COLO829 (cell line): ENCODE measurements around the gene PUSL1.

Source experiments
- DNase-seq: peaks from one replicate; pipeline ENCODE4 v3.0.0; 2012; ENCODE audit warnings: low spot score

Gene PUSL1

DNA sequence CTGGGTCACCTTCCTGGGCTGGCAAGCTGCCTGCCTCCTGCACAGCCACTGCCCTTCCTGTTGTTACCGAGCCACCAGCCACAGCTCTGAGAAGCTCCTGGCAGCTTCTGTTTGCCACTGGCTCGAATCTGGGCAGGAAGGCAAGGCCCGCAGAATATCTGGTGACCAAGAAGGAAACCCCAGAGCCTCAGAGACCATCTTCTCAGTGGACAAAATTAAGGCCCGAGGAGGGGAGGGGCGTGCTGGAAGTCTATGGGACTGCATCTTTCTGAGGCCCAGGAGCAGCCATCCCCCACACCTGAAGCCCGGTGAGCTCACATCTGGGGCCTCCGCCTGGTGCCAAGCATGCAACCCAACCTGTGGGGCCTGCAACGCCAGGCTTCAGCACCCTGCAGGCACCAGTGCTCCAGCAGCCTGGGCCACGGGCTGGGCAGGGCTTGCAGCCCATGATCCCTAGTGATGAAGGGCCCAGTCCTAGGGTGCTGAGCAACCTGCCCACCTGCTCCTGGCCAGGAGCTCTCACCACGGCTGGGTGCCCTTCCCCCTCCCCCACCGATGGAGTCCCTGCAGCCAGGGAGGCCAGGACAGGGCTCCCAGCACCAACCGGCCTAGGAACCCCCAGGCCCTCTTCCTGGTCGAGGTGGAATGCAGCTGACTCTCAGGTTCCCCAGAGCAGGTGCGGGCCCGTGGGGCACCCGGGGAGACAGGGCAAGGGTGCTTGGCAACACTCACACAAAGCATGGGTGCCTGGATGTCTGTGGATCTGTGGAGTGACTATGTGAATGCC is 17.1 kb downstream of the PUSL1 start:
- DNase-seq, result no peak

DNA sequence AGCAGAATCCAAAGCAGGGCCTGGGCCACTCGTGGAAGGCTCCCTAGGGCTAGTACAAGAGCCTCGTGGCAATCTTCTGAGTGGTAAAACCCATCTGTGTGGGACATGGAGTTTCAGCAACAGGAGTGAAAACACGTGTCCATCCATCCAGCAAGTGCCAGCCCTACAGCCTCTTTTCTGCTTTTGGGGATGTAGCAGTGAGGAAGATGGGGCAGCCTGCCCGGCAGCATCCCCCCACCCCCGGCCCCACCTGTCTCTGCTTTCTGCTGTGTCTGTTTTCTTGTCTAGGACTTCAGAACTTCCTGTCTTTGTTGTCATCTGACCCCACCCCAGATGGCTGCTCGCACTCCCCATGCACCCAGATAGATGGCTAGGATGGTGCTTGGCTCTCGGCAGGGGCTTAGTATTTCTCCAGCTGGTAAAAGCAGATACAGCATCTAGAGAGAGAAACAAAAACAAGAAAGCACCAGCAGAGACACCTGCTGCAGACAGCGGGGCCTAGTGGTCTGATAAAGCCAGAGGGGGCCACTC is 17.7 kb downstream of the PUSL1 start:
- no peak for DNase-seq

DNA sequence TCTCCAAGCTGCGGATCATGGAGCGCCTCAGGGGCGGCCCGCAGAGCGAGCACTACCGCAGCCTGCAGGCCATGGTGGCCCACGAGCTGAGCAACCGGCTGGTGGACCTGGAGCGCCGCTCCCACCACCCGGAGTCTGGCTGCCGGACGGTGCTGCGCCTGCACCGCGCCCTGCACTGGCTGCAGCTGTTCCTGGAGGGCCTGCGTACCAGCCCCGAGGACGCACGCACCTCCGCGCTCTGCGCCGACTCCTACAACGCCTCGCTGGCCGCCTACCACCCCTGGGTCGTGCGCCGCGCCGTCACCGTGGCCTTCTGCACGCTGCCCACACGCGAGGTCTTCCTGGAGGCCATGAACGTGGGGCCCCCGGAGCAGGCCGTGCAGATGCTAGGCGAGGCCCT is 18.9 kb downstream of the PUSL1 start:
- DNase-seq, result no peak

- DNase-seq, result no peak
Observed at GRCh38 chr1:1328254-1328653, 19.9 kb downstream of the PUSL1 start.

- no peak for DNase-seq
Observed at GRCh38 chr1:1329304-1330210, 21.2 kb downstream of the PUSL1 start.

GRCh38 chr1:1330366-1331067 is 22.1 kb downstream of the PUSL1 start:
- DNase-seq, result no peak

DNA sequence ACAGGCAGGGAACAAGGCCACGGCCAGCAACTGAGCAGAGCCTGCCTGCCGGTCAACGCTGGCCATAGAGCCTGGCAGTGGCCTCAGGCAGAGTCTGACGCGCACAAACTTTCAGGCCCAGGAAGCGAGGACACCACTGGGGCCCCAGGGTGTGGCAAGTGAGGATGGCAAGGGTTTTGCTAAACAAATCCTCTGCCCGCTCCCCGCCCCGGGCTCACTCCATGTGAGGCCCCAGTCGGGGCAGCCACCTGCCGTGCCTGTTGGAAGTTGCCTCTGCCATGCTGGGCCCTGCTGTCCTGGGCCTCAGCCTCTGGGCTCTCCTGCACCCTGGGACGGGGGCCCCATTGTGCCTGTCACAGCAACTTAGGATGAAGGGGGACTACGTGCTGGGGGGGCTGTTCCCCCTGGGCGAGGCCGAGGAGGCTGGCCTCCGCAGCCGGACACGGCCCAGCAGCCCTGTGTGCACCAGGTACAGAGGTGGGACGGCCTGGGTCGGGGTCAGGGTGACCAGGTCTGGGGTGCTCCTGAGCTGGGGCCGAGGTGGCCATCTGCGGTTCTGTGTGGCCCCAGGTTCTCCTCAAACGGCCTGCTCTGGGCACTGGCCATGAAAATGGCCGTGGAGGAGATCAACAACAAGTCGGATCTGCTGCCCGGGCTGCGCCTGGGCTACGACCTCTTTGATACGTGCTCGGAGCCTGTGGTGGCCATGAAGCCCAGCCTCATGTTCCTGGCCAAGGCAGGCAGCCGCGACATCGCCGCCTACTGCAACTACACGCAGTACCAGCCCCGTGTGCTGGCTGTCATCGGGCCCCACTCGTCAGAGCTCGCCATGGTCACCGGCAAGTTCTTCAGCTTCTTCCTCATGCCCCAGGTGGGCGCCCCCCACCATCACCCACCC is 22.9 kb downstream of the PUSL1 start, which contains the start of gene TAS1R3:
Gene TAS1R3, plus strand, starts transcription at position 213 of the 898 bp plus-strand sequence. Its CDS starts 66 bp downstream, at position 279.
- no peak for DNase-seq

DNA sequence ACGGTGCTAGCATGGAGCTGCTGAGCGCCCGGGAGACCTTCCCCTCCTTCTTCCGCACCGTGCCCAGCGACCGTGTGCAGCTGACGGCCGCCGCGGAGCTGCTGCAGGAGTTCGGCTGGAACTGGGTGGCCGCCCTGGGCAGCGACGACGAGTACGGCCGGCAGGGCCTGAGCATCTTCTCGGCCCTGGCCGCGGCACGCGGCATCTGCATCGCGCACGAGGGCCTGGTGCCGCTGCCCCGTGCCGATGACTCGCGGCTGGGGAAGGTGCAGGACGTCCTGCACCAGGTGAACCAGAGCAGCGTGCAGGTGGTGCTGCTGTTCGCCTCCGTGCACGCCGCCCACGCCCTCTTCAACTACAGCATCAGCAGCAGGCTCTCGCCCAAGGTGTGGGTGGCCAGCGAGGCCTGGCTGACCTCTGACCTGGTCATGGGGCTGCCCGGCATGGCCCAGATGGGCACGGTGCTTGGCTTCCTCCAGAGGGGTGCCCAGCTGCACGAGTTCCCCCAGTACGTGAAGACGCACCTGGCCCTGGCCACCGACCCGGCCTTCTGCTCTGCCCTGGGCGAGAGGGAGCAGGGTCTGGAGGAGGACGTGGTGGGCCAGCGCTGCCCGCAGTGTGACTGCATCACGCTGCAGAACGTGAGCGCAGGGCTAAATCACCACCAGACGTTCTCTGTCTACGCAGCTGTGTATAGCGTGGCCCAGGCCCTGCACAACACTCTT is 23.8 kb downstream of the PUSL1 start:
- DNase-seq, result no peak

DNA sequence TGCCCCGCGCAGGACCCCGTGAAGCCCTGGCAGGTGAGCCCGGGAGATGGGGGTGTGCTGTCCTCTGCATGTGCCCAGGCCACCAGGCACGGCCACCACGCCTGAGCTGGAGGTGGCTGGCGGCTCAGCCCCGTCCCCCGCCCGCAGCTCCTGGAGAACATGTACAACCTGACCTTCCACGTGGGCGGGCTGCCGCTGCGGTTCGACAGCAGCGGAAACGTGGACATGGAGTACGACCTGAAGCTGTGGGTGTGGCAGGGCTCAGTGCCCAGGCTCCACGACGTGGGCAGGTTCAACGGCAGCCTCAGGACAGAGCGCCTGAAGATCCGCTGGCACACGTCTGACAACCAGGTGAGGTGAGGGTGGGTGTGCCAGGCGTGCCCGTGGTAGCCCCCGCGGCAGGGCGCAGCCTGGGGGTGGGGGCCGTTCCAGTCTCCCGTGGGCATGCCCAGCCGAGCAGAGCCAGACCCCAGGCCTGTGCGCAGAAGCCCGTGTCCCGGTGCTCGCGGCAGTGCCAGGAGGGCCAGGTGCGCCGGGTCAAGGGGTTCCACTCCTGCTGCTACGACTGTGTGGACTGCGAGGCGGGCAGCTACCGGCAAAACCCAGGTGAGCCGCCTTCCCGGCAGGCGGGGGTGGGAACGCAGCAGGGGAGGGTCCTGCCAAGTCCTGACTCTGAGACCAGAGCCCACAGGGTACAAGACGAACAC is 24.5 kb downstream of the PUSL1 start:
- no peak for DNase-seq

DNA sequence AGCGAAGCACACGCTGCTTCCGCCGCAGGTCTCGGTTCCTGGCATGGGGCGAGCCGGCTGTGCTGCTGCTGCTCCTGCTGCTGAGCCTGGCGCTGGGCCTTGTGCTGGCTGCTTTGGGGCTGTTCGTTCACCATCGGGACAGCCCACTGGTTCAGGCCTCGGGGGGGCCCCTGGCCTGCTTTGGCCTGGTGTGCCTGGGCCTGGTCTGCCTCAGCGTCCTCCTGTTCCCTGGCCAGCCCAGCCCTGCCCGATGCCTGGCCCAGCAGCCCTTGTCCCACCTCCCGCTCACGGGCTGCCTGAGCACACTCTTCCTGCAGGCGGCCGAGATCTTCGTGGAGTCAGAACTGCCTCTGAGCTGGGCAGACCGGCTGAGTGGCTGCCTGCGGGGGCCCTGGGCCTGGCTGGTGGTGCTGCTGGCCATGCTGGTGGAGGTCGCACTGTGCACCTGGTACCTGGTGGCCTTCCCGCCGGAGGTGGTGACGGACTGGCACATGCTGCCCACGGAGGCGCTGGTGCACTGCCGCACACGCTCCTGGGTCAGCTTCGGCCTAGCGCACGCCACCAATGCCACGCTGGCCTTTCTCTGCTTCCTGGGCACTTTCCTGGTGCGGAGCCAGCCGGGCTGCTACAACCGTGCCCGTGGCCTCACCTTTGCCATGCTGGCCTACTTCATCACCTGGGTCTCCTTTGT is 25.3 kb downstream of the PUSL1 start:
- DNase-seq, result no peak

DNA sequence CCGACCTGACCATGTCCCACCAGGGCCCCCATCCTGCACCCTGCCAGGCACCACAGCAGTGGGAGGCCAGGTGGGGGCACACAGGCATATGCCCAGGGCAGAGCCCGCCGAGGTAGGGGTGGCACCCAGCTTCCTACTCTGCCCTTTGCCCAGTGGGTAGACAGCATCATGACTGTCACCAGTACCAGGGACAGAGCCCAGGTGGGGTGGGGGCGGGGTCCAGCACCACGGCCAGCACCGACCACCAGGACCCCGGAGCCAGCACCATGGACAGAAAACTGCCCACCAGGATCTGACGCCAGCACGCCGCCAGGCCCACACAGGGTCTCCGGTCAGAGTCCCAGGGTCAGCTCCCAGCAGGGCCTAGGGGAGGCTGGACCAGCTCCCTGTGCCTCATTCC is 26.4 kb downstream of the PUSL1 start:
- DNase-seq, result no peak

DNA sequence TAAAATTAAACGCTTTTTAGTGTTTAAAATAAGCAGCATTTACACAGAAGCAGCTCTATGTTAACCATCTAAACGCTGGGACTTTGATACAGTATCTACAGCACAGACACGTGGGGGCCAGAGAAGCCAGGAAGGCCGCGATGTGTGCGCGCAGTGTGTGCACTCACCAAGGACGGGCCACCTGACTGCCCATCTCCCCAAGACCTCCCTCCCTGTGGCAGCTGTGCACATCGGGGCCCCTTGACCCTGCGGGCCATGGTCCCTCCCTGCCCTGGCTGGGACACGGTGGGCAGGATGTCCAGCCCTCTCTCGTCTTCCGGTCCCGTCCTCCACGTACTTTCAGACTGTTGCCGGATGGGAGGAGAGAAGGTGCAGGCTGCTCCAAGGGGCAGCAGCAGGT is 26.9 kb downstream of the PUSL1 start:
- DNase-seq, result no peak

GRCh38 chr1:1335792-1336248 is 27.4 kb downstream of the PUSL1 start:
- no peak for DNase-seq

- DNase-seq, result no peak
Observed at GRCh38 chr1:1336446-1336845, 28.0 kb downstream of the PUSL1 start.

- DNase-seq, result no peak
Observed at GRCh38 chr1:1336931-1337792, 28.8 kb downstream of the PUSL1 start.

DNA sequence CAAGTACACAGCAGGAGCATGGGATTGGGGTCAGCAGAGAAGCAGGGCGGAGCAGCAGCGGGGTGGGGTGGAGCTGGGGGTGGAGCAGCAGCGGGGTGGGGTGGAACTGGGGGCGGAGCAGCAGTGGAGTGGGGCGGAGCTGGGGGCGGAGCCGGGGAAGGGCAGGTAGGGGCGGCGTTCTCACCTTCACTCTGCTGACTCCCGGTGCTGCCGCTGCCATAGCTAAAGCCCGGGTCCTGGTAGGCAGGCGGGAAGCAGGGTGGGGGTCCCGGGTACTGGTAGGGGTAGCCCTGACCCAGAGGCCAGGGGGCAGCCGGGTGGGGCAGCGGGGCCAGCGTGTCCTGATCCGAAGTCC is 29.4 kb downstream of the PUSL1 start:
- DNase-seq, result peak; percentile 35

- no peak for DNase-seq
Observed at GRCh38 chr1:1338278-1338677, 29.9 kb downstream of the PUSL1 start.

- DNase-seq, result no peak
Observed at GRCh38 chr1:1340185-1340584, 31.8 kb downstream of the PUSL1 start.
